GM18861 (cell line): ENCODE results near the gene SKP1.

Experiments used
- ATAC-seq: cut with Tn5 transposase; IDR thresholded peaks from one replicate; pipeline ENCODE4 v1.9.1; 2021; ENCODE audit not compliant: unreplicated experiment

The SKP1 gene

GRCh38 chr5:134143944-134144941, 32.5 kb downstream of the SKP1 start:
- no peak for ATAC-seq

DNA sequence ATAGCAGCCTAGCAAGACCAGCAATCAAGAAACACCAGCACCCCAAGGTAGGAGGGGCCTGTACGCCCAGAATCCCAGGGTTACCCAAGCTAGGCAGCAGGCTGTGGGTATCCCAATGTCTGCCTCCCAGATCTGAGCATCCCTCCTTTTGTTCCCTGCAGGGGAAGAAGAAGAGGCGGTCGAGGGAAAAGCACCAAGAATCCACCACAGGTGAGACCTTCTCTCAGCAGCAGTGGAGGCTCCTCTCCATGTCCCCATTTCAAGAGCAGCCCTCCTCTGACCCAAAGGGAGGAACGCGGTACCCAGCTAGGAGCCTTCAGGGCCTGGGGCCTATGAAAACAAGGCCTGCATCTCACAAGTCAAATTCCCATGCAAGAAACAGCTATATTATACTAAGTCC, 33.3 kb downstream of the SKP1 start:
- no peak for ATAC-seq

GRCh38 chr5:134142806-134143205, 33.9 kb downstream of the SKP1 start:
- no peak for ATAC-seq

DNA sequence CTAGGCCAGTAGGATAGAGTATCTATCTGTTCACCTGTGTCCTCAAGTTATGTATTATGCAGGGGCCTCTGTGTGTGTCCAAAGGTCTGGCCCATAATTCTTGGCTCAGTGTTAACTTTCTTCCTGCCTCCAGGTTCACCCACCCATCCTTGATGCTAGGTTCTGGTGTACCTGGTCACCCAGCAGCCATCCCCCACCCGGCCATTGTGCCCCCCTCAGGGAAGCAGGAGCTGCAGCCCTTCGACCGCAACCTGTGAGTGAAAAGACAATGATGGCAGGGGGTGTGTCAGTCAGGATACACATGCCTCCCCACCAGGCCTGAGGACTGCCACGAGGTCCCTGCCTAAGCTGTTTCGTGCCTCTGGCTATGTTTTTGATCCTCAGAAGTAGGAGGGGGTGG, 34.7 kb downstream of the SKP1 start:
- no peak for ATAC-seq

DNA sequence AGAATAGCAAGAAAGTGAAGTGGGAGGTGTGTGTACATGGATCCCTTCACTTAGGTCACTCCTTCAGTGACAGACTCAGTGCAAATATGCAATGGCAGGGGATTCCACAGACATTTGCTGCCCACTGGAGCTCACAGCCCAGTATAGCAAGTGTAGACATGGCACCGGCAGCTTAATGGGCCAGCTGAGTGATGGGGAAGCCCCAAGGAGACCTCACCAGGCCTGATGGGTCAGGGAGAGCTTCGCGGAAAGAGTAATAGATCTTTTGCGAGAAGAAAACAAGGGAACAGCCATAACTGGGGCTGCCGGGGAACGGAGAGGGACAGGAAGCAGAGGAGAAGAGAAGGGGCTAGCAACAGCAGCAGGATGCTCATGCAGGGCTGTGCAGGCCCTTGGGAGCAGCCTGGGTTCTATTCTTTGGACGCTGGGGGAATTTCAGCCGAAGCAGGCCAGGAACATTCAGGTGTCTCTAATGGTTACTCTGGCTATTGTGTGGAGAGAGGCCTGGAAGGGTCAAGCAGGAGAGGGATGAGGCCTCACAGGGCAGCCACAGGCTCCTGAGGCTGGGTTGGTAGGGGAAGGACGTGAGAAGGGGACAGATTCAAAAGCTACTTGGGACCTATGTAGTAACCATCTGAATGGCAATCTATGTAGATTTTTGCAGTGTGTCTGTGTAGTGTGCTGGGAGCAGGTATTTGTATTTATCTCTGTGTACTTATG, 35.3 kb downstream of the SKP1 start:
- no peak for ATAC-seq

DNA sequence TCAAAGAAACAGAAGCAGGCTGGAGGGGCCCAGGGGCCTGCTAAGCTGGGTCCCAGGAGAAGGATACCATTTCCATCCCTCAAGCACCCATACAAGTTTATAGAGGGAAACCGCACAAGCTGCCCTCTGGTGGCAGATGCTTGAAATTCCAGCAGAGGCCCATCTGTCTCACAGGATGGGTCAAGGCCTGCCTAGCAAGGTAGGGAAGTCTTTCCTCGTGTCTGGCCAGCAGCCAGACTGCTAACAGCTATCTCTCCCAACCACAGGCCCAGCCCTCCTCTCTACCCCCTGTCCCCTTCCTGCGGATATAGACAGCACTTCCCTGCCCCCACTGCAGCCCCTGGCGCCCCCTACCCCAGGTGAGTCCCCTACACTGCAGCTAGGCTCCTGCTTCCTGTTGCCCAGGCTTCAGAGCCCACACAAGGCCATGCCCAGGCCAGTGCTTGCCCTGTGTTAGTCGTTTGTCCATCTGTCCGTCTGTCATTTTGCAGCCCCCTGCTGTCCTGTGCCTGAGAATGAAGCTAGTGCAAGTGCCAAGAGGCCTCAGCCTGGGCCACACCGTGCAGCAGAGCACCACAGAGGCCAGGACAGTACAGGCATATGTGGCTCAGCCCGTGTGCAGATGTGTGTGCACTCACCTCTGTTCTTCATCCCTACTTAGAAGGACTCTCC, 36.1 kb downstream of the SKP1 start:
- ATAC-seq, result no peak

- ATAC-seq, result no peak
These were observed 36.8 kb downstream of the SKP1 start for GRCh38 chr5:134139891-134140469.

GRCh38 chr5:134139377-134139851, 37.3 kb downstream of the SKP1 start:
- ATAC-seq, result no peak

- ATAC-seq, result peak; percentile 73
These were observed 38.1 kb downstream of the SKP1 start for GRCh38 chr5:134138416-134139376.

DNA sequence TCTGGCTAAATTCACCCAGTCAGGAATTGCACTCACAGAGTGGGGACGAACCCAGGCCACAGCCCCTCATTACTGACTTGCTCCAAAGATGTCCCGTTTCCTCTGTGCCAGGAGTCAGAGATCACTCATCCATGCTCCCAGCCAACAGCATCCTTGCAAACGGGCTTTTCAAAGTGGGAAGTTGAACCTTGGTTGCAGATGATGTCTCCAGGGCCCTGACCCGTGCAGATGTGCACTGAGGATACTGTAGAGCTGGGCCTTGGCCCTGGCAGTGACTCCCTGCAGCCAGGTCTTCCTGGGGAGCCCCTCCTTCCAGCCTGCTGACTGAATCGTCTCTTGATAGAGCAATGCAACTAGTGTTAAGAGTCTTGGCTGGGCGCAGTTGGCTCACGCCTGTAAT, 40.0 kb downstream of the SKP1 start:
- no peak for ATAC-seq

GRCh38 chr5:134136221-134136631, 40.5 kb downstream of the SKP1 start:
- ATAC-seq, result no peak

DNA sequence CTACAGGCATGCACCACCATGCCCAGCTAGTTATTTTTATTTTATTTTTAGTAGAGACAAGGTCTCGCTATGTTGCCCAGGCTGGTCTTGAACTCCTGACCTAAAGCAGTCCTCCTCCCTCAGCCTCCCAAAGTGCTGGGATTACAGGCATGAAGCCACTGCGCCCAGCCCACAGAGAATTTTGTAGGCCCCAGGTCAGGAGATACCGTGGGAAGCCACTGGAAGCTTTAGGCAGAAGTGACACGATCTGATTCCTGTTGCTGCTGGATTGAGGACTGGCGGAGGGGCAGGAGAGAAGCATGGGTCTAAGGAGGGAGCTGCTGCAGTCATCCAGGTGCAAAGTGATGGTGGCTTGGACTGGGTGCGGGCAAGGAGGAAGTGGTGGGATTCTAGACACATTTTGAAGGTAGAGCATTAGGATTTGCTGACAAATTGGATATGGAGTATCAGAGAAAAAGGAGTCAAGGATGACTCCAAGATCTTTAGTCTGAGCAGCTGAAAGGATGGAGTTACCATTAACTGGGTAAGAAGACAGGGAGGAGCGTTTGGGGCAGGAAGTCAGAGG, 41.6 kb downstream of the SKP1 start:
- no peak for ATAC-seq

- ATAC-seq, result no peak
These were observed 42.7 kb downstream of the SKP1 start for GRCh38 chr5:134133995-134134541.

- no peak for ATAC-seq
These were observed 43.4 kb downstream of the SKP1 start for GRCh38 chr5:134133188-134133994.

GRCh38 chr5:134132372-134133187, 44.2 kb downstream of the SKP1 start:
- ATAC-seq, result no peak

DNA sequence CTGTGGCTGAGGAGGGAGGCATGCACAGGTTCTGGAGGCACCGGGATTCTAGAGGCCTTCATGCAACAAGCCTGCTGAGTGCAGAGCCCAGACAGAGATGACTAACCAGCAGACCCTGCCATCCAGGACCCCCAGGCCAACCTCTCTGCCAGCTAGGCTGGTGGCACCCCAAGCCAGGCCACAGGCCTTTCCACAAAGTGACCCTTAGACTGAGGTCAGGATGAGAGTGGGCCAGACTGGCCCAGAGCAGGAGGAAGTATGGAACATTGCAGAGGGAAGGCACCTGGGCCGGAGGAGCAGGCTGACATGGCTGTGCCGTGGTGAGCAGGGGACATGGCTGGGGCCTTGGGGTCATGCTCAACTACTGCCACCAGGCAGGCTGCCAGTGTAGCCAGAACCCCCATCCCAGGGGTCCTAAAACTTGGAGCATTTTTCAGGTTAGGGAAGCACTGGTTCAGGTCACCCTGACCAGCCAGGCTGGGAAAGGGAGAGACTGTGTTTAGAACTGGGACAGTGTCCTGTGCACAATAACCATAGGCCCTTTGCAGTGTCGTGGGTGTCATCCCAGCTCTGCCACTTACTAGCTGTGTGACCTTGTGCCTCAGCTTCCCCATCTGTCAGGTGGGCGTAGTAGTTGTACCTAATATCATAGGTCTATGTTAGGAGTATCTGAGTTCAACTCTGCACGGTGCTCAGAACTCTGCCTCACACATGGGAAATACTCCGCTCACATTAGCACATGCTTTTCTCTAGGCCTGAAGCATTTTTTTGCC, 45.0 kb downstream of the SKP1 start:
- no peak for ATAC-seq

DNA sequence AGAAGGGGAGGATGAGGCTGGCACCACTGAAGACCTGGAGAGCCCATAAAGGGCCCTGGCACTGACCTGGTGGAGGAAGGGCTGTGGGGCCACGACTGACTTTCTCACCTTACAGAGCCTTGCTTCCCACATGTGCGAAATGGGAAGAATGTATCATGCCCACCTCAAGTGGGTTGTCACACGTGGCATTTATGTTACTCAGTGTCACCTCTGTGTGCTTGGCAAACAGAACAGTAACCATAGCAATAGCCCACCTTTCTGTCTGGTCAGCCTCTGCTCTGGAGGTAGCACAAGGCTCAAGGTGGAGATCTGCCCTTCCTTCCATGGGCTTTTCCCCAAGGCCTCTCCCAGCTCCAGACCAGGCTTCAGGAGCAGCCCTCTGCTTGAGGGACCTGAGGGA, 45.6 kb downstream of the SKP1 start:
- no peak for ATAC-seq
